NK-92 treated with Interleukin-12 subunit alpha and Interleukin-12 subunit beta, amount 100 ng/mL, for 24 hours (cell line): ENCODE results near the gene MYL9.
A peak's percentile ranks its signal among the peaks of the same experiment; 100 is the strongest.
"Not testable (repeated sequence)": the region's sequence is repeated elsewhere in the genome, so short reads cannot be mapped to it uniquely, and the experiment has no call there.

Experiments
- DNase-seq: peaks from one replicate; lab custom pipeline; 2025; lab: John Stamatoyannopoulos, UW

Gene MYL9

DNA sequence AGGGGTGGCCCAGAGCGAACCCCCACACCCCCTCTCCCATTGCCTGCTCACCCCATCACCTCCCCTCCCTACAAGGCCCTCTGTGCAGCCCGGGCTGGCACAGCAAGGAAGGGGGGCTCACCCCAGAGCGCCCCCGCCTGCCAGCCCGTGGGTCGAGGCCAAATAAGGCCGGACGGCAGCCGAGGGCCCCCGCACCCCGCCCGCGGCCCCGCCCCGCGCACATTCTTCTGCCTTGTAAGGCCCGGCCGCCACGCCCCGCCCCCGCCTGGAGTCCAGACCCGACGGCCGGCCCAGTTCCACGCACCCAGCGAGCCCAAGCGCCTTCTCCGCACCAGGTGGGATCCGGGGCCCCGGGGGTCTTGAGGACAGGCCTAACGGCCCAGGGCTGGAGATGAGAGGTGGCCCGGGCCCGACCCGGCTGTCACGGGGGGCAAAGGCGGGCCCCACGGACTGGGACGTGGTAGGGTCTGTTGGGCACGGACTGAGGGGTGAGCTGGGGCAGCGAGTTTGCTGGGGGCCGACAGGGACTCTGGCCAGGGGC, at the start of gene MYL9:
Gene MYL9 (plus strand): TSS at position 293 of the 541 bp plus-strand sequence. CDS start 3,366 bp downstream, outside the sequence.
- no peak for DNase-seq

DNA sequence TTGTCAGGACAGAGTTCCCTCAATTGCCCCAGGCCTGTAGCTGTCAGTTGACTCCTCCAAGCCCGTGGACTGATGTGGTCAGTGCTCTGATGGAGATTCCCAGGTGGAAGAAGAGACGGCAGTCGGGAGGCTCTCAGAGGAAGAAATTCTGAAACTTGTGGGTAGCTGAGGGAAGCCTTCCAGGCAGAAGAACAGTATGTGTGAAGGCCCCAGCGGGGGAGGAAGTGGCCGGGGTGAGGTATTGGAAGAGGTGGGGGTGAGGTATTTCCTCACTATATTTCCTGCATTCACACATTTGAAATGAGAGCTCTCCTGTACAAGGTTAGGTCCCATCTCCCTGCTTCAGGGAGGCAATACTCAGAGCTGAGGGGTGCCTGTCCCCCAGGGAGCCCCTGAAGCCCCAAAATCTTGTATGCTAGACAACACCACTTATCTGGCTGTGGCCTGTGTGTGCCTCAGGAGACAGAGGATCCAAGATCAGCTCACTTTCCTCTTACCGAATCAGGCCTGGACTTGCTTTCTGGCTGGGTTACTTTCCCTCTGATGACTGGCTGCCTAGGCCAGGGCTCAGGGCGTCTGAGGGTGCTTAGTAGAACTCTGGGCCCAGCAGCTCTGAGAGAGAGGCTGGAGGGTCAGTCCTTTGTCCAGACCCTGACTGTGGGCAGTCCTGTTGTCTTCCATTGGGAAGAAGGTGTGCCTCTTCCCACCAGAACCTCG, 49.3 kb upstream of the MYL9 start:
- DNase-seq = peak; percentile 64

DNA sequence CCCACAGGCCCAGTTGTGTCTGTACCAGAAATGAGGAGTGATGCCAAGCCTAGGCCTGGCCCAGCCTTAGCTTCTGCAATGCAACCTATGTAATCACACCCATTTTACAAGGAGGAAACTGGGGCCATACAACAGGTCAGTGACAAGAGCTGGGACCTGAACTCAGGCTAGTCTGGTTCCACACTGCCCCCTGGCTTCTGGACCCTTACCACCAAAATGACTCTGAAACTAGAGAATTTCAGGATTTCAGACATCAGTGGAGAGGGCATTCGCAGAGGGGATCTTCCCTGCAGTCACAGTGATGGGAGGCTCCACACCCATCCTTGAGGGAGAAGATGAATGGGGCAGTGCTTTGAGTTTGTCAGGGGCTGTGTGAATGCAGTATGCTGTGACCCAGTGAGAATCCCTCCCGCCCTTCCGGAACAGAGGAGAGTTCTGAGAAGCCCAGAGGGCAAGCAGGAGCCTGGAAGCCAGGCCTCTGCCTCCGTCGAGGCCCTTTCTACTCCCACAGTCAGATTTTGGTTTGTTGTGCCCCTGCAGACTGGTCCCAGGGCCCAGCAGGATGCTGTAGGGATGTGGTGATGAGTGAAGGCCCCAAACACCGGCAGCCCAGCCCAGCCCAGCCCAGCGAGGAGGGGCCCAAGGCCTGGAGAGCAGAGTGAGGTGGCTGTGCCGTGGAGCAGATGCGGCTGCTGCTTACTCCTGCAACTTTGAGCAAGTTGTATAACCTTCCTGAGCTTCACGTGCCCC, 48.1 kb upstream of the MYL9 start:
- peak; percentile 33 for DNase-seq

DNA sequence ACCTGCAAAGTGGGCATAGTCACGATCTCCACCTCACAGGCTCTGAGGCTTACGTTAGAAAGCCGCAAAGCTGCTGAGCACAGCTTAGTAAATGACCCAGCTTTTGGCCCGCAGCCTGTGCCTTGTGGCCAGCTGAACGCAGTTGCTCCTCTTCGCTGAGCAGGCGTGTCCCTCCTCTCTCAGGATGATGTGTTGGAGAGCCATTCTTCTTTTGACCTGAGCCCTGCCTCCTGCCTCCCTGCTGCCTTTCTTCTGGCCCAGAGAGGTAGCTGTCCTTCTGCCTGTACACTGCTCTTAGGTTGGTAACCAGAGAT, 47.6 kb upstream of the MYL9 start:
- no peak for DNase-seq

DNA sequence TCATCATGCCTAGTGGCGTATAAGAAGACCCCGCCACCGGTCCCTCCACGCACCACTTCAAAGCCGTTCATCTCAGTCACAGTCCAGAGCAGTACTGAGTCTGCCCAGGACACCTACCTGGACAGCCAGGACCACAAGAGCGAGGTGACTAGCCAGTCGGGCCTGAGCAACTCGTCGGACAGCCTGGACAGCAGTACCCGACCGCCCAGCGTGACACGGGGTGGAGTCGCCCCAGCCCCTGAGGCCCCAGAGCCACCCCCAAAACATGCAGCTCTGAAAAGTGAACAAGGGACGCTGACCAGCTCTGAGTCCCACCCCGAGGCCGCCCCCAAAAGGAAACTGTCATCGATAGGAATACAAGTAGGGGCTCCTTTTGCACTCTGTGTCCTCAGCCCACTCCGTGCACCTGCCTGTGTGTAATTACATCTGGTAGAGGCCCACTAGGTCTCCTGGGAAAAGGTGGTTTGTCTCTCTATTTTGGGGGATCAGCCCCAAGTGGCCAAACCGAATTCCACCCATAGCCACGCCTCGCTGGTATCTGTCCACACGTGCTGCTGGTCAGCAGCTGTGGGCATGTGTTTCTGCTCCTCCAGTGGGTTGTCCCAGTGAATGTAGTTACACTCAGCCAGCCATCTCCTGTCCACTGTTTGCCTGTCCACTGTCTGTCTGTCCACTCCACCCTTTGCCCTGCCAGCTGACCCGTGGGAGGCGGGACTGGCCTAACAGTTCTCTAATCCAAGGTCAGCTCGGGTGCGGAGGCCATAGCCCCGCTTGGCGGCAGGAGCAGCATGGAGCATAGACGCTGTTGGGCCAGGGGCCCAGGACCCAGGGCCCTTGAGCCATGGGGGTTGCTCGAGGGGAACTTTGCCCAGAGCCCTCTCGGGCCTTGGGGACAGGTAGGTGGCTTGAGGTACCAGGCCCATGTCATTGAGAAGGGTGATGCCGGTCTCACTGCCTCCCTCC, 44.3 kb upstream of the MYL9 start:
- no peak for DNase-seq

DNA sequence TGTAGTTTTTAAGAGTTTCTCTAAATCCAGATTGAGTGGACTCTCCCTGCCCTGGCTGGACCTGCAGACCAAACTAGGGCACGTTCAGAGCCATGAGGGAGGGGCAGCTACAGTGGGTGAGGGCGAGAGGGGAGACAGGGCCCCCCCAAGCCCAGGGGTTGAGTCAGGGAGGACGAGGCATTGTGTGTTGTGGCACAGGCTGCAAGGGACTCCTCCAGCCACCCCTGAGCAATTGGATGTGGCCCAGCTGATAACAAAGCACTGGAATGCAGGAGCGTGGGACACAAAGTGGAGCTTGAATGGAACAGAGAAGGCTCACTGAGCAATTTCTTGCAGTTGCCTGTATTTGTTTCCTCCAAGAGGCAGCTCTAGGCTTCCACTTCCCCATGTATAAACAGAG, 43.5 kb upstream of the MYL9 start:
- no peak for DNase-seq

DNA sequence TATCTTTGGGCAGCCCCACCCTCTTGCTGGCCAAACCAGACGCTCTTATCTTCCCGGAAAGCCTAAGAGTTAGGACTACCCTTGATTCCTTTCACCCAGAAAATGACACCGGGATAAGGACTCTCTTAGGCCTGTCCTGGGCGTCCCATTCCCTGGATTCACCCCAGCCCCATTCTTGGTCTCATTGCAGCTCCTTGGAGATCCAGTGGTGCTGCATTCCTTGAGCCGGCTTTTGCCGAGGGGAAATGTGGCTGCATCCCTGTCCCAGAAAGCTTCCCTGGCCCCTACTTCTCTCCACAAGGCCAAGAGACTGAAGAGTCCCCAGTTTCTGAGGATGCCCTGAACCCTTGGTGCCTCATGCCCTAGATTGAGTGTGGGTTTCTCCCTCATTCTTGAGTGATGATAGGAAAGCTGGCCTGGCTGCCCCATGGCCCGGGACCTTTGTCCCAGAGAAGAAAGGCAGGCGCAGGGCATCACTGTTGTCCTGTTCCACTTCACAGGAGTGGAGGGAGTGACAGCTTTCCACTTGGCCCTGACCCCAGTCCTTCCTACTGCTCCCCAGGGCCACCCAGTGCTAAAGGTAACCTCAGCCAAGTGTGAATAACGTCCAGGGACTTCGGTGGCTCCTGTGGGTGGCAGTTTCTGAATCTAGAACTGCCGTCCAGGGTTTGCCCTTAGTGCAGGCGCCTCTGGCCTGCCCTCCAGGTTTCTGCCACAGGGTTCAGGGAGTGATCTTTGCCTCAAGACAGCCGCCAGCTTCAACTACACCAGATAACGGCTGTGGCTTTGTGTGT, 42.7 kb upstream of the MYL9 start:
- no peak for DNase-seq

DNA sequence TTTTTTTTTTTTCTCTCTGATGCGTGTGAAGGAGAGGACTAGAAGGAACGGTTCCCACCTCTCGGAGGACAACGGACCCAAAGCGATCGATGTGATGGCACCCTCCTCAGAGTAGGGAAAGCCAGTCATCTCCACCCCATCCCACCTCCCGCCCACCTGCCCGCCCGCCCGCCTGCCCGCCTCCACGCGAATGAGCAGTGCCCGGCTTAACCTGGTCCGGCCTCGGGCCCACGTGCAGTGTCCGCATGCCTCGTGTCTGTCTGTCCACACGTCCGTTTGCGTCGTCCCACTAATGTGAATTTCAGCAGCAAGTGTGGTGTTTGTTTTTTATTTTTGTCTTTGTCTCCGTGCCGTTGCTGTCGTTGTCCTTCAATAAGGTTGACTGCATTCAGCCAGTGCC, 42.1 kb upstream of the MYL9 start:
- no peak for DNase-seq

DNA sequence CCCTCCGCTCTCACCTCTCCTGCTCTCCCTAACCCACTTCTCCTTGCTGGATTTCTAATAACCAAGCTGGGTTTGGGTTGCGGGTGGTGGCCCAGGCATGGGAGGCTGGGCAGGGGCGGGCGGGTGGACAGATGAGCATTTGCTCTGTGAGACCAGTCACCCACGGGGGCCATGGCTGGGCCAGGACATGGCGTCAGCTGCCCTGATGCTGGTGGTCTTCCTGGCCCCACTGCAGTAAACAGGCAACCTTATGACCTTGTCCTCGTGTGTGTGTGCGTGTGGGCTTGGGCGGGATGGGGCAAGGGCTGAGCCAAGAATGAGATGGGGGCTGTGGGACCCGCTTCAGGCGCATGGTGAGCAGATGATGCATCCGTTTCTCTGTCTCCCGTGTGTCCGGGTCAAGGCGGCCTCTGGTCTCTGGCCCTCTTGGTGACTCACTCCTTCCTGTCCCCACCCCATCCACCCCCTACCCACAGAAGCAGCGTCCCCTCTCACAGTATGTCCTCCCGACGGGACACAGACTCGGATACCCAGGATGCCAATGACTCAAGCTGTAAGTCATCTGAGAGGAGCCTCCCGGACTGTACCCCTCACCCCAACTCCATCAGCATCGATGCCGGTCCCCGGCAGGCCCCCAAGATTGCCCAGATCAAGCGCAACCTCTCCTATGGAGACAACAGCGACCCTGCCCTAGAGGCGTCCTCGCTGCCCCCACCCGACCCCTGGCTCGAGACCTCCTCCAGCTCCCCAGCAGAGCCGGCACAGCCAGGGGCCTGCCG, 41.4 kb upstream of the MYL9 start:
- DNase-seq = no peak

DNA sequence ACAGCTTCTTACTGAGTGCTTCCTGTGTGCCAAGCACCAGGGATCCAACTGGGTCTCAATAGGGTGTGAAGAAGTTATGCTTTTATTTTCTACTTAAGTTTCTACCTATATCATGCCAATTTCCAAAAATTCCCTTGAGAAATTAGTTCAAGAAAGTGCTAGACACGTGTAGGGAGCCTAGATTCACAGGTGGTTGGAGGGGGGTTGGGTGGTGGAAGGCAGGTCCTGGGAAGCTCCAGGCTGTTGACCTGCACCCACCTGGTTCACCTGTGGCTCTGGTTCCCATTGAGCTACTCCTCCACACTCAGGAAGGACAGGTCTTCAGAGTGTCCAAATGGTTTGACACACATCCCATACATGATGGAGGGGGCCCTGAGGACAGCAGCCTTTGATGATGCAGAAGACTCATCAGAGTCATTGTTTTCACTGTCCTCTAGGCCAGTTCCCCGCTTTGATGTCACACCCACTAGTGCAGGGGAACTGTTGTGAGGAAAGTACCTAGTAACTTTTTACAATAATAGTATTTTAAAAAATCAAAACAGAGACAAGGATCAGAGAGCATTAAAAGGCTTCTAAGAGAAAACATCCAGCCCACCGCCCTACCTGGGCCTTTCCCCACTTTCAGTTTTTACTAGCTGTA, 39.8 kb upstream of the MYL9 start:
- DNase-seq = no peak

DNA sequence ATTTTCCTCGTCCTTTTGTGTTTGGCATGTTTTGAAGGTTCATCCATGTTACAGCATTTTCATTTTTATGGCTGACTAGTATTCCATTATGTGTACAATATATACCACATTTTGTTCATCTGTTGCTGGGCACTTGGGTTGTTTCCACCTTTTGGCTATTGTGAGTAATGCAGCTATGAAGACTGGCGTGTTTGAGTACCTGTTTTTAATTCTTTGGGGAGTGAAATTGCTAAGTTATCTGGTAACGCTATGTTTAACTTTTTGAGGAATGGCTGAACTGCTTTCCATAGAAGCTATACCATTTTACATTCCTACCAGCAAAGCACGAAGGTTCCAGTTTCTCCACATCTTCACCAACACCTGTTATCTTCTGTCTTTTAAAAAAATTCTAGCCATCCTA, 37.0 kb upstream of the MYL9 start:
- no peak for DNase-seq

DNA sequence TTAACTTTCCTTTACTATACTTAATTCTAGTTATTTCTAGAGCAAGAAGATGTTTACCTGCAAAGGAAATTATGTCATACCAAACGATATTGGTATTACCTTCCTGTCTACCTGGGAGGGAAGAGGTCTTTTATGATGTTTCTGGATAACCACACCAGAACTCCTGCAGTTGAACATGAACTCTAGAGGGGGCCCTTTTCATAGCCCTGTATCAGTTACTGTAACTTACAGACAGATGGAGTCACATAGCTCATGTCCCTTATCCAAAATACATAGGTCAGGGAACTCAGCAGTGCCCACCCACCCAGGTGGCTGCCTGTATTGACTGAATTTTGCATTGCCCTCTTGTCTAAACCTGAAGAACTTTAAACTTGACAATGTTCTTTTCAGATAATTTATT, 35.1 kb upstream of the MYL9 start:
- DNase-seq = no peak

DNA sequence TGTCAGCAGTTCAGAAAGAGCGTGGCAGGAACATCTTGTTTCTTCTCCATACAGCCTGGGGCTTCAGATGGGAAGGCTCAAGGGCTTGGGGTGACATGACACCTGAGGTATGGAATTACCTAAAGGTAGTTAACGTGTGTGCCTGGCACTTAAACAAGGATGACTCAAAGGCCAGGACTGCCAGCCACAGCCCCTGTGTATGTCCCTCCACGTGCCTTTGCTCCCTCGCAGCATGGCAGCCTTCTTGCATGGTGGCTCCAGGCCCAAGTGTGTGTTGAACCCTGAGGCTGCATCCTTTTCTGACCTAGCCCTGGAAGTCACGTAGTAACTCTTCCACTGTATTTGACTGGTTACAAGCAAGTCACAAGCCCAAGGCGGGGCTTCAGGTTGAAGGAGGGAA, 33.6 kb upstream of the MYL9 start:
- no peak for DNase-seq

DNA sequence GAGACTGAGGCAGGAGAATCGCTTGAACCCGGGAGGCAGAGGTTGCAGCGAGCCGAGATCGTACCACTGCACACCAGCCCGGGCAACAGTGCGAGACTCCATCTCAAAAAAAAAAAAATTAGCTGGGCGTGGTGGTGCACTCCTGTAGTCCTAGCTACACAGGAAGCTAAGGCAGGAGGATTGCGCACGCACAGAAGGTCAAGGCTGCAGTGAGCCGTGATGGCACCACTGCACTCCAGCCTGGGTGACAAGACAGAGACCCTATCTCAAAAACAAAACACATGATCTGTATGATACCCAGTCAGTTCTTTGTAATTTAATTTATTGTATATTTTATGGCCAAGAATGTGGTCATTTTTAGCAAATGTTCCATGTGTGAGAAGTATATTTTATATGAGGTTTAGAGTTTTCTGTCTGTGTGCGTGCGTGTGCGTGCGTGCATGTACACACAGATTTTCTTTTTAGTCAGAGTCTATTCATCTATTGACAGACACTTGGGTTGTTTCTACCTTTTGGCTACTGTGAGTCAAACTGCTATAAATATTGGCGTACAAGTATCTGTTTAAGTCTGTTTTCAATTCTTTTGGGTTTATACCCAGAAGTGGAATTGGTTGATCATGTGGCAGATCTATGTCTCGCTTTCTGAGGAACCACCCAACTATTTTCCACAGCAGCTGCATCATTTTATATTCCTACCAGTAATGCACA, 22.2 kb upstream of the MYL9 start:
- DNase-seq = no peak

DNA sequence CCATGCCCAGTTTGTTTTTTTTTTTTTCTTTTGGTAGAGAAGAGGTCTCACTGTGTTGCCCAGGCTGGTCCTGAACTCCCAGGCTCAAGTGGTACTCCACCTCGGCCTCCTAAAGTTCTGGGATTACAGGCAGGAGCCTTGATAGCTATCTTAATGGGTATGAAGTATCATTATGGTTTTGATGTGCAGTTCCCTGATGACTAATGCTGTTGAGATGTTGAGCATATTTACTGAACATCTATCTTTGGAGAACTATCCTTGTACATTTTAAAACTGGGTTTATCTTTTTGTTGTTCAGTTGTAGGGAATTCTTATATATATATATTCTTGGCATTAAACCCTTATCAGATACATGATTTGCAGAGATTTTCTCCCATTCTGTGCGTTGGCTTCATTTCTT, 21.4 kb upstream of the MYL9 start:
- DNase-seq = no peak

DNA sequence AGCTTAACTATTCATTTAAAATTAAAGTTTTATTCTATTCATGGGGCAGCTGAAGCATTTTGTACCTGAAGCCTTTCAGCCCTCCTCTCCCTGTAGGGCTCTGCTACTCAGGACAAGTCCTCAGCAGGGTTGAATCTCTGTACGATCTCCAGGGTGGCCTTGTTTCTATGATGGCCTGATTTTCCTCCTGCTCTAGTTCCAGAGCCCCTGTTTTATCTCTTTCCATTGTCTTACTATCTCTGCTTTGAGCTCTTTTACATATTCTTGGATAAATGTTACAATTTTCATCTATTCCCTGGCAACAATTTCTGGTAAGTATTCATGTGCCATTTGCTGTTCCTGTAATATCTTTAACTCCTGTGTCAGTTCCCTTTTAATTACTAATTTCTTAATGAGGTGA, 19.8 kb upstream of the MYL9 start:
- no peak for DNase-seq

DNA sequence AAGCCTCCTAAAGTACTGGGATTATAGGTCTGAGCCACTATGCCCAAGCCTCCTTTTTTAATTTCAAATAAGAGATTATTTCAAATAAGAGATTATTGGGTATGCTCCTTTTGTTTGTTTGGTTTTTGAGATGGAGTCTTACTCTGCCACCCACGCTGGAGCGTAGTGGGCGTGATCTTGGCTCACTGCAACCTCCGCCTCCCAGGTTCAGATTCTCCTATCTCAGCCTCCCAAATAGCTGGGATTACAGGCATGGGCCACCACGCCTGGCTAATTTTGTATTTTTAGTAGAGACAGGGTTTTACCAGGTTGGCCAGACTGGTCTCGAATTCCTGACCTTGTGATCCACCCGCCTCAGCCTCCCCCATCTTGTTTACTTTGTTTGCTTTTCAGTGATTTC, 18.9 kb upstream of the MYL9 start:
- DNase-seq = not testable (repeated sequence)

DNA sequence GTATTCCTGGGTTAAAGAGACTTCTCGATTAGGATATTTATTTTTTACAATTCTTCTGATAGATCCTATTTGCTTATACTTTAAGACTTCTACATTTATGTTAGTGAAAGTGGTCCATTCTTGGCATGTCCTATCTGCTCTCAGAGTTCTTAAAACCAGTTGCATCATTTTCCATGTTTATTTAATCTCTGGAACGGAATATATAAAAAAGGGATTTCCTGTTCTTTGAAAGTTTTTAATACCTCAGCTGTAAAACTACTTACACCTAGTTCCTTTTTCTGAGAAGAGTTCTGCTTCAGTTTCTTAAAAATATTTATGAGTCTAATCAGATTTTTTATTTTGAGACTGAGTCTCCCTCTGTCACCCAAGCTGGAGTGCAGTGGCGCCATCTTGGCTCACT, 18.0 kb upstream of the MYL9 start:
- no peak for DNase-seq

DNA sequence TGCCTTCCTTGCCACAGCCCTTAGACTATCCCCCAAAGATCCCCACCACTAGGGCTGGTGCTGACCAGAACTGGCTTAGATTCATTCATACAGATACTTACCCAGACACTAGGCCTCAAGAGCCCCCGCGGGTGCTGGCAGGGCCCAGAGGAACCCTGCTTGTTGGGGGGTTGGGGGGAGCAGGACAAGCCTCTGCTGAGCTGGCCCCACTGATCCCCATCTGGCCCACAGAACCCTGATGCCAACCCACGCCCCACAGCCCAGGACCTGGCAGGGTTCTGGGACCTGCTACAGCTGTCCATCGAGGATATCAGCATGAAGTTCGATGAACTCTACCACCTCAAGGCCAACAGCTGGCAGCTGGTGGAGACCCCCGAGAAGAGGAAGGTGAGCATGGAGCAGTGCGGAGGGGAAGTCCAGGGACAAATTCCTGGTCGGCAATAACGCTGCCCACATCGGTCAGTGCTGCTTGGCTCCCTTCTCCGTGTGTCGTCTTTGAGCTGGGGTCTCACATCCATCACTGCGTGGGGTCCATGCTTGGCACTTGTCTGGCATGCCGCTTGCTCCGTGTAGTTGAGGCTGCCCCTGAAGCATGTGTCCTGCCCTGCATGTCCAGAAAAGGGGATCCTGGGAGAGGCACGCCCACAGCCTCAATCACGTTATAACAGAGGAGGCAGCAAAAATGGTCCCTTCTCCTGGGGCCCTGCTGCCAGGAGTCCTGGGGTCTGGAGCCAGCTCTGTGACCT, 15.5 kb upstream of the MYL9 start:
- DNase-seq = no peak
